DLD1 (cell line): Measurements from ENCODE around the gene AGBL4.

Experiments used
- in situ Hi-C: cut with HindIII; loops from 2 replicates; pipeline ENCODE4 v1.10.0; 2017; ENCODE audit warnings: low sequenced_read_pairs

Gene AGBL4

GRCh38 chr1:49199564-49199963 is 824.2 kb downstream of the AGBL4 start:
- in situ Hi-C loops: no loop called here

GRCh38 chr1:49197081-49197480 is 826.7 kb downstream of the AGBL4 start:
- in situ Hi-C loops: no loop called here

GRCh38 chr1:49190138-49190537 is 833.6 kb downstream of the AGBL4 start:
- in situ Hi-C loops: no loop called here

GRCh38 chr1:49187056-49187455 is 836.7 kb downstream of the AGBL4 start:
- in situ Hi-C loops: no loop called here

GRCh38 chr1:49185450-49185980 is 838.2 kb downstream of the AGBL4 start:
- in situ Hi-C loops: no loop called here

GRCh38 chr1:49183489-49183888 is 840.3 kb downstream of the AGBL4 start:
- in situ Hi-C loops: no loop called here

GRCh38 chr1:49181033-49181432 is 842.7 kb downstream of the AGBL4 start:
- in situ Hi-C loops: no loop called here

- in situ Hi-C loops: no loop called here
Observed at GRCh38 chr1:49171941-49172593, 851.7 kb downstream of the AGBL4 start.

- in situ Hi-C loops: no loop called here
Observed at GRCh38 chr1:49166031-49166430, 857.7 kb downstream of the AGBL4 start.

- in situ Hi-C loops: no loop called here
Observed at GRCh38 chr1:49163031-49163430, 860.7 kb downstream of the AGBL4 start.

- in situ Hi-C loops: no loop called here
Observed at GRCh38 chr1:49160677-49161076, 863.1 kb downstream of the AGBL4 start.

- in situ Hi-C loops: no loop called here
Observed at GRCh38 chr1:49136738-49137251, 887.0 kb downstream of the AGBL4 start.

GRCh38 chr1:49125746-49126145 is 898.0 kb downstream of the AGBL4 start:
- in situ Hi-C loops: no loop called here

- in situ Hi-C loops: no loop called here
Observed at GRCh38 chr1:49111931-49112330, 911.8 kb downstream of the AGBL4 start.

- in situ Hi-C loops: no loop called here
Observed at GRCh38 chr1:49106445-49106844, 917.3 kb downstream of the AGBL4 start.

GRCh38 chr1:49104575-49104974 is 919.2 kb downstream of the AGBL4 start:
- in situ Hi-C loops: no loop called here

GRCh38 chr1:49102752-49103151 is 921.0 kb downstream of the AGBL4 start:
- in situ Hi-C loops: no loop called here

- in situ Hi-C loops: no loop called here
Observed at GRCh38 chr1:49098866-49099265, 924.9 kb downstream of the AGBL4 start.

GRCh38 chr1:49086327-49086726 is 937.4 kb downstream of the AGBL4 start:
- in situ Hi-C loops: no loop called here

- in situ Hi-C loops: no loop called here
Observed at GRCh38 chr1:49085079-49085478, 938.7 kb downstream of the AGBL4 start.

- in situ Hi-C loops: no loop called here
Observed at GRCh38 chr1:49060766-49061165, 963.0 kb downstream of the AGBL4 start.

GRCh38 chr1:49059087-49059486 is 964.7 kb downstream of the AGBL4 start:
- in situ Hi-C loops: no loop called here

GRCh38 chr1:49052102-49052501 is 971.7 kb downstream of the AGBL4 start:
- in situ Hi-C loops: no loop called here
